ENCODE results near the gene MUC3A. TPM values are rescaled to one million over a fixed set of nuclear protein-coding genes. Genes with fewer than 3 reads are reported as not detected.

The MUC3A gene
- total and polyA plus RNA-seq, 2 of the 13 experiments (the other 11 are each of a cell fraction or from before 2014, with no cell fraction given): 0.01 TPM; not detected in 1

- no peak for TF ChIP-seq HMGXB3 (CRISPR knock-in tag; IDR thresholded peaks at IDR 0.05; ENCODE audit: borderline replicate concordance)
- no peak for TF ChIP-seq FOXP1 (IDR thresholded peaks at IDR 0.05)
- TF ChIP-seq FOXP1 (CRISPR knock-in tag; IDR thresholded peaks at IDR 0.05): no peak
- no peak for TF ChIP-seq KLF13 (CRISPR knock-in tag; IDR thresholded peaks at IDR 0.05)
- TF ChIP-seq SMYD3 (CRISPR knock-in tag; IDR thresholded peaks at IDR 0.05): no peak
- TF ChIP-seq ETV5 (CRISPR knock-in tag; IDR thresholded peaks at IDR 0.05; ENCODE audit: borderline replicate concordance): no peak
- TF ChIP-seq MXD4 (CRISPR knock-in tag; IDR thresholded peaks at IDR 0.05): no peak
- TF ChIP-seq FIP1L1 (IDR thresholded peaks at IDR 0.05; ENCODE audit: borderline replicate concordance, insufficient read depth, low read depth, low read length): no peak
- no peak for TF ChIP-seq ZNF790 (CRISPR knock-in tag; IDR thresholded peaks at IDR 0.05; ENCODE audit: borderline replicate concordance)
- no peak for TF ChIP-seq XBP1 (CRISPR knock-in tag; IDR thresholded peaks at IDR 0.05)
- TF ChIP-seq FOXM1 (CRISPR knock-in tag; IDR thresholded peaks at IDR 0.05): no peak
- no peak for TF ChIP-seq GATAD1 (CRISPR knock-in tag; IDR thresholded peaks at IDR 0.05)
- no peak for TF ChIP-seq FOXO1 (CRISPR knock-in tag; IDR thresholded peaks at IDR 0.05)
These were observed 2.5 kb upstream of the MUC3A start (continued) for GRCh38 chr7:100946766-100947365.

Data from HepG2 (cell line).